Measurements from ENCODE around the gene ZDHHC8.

- TF ChIP-seq CTCF (conservative IDR thresholded peaks at IDR 0.05 in 1 of 2, IDR thresholded peaks at IDR 0.05 in 1 of 2; ENCODE audit: extremely low read depth in 1 of 2, insufficient read depth in 1 of 2, low read depth in 1 of 2, low read length in 2 of 2) (no peak), EZH2 (IDR thresholded peaks at IDR 0.05; ENCODE audit: borderline replicate concordance, low read length) (no peak)
These were observed 49.0 kb downstream of the ZDHHC8 start for GRCh38 chr22:20180640-20181039.
